SJCRH30 (cell line): Measurements from ENCODE around the gene TIMM9. TPM values are rescaled to one million over a fixed set of nuclear protein-coding genes. Genes with fewer than 3 reads are reported as not detected.

Source experiments
- DNase-seq, 2 experiments: peaks; one replicate each; pipeline ENCODE4 v3.0.0-alpha.2; 2015 to 2020
- H3K27ac ChIP-seq: fragments of 250-450 bp; sonication (Bioruptor Pico); 2 replicates; pipeline ENCODE4 v1.5.1; 2020; ENCODE audit warnings: mild to moderate bottlenecking, moderate library complexity
- H3K27me3 ChIP-seq: fragments of 250-450 bp; sonication (Bioruptor Pico); 2 replicates; pipeline ENCODE4 v1.5.1; 2020; ENCODE audit warnings: mild to moderate bottlenecking, moderate library complexity
- H3K36me3 ChIP-seq: fragments of 250-450 bp; sonication (Bioruptor Pico); 2 replicates; pipeline ENCODE4 v1.5.1; 2020; ENCODE audit warnings: mild to moderate bottlenecking, moderate library complexity
- H3K4me1 ChIP-seq: fragments of 250-450 bp; sonication (Bioruptor Pico); 2 replicates; pipeline ENCODE4 v1.5.1; 2020; ENCODE audit warnings: mild to moderate bottlenecking, moderate library complexity
- H3K4me3 ChIP-seq: fragments of 250-450 bp; sonication (Bioruptor Pico); 2 replicates; pipeline ENCODE4 v1.5.1; 2020; ENCODE audit warnings: mild to moderate bottlenecking, moderate library complexity
- H3K9me3 ChIP-seq: fragments of 250-450 bp; sonication (Bioruptor Pico); replicated peaks from 2 replicates; pipeline ENCODE4 v1.5.1; 2020; ENCODE audit warnings: mild to moderate bottlenecking, moderate library complexity
- total RNA-seq: library from RNA; depleted of rRNA; stranded (reverse); fragments of >200 nt; shearing (Covaris generic); gene quantifications from 2 replicates; pipeline ENCODE4 v1.2.3, GENCODE V29; 2014; rRNA removed

The TIMM9 gene, protein sequence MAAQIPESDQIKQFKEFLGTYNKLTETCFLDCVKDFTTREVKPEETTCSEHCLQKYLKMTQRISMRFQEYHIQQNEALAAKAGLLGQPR
- total RNA-seq = 49.2 and 64.5 TPM in 2 replicates

DNA sequence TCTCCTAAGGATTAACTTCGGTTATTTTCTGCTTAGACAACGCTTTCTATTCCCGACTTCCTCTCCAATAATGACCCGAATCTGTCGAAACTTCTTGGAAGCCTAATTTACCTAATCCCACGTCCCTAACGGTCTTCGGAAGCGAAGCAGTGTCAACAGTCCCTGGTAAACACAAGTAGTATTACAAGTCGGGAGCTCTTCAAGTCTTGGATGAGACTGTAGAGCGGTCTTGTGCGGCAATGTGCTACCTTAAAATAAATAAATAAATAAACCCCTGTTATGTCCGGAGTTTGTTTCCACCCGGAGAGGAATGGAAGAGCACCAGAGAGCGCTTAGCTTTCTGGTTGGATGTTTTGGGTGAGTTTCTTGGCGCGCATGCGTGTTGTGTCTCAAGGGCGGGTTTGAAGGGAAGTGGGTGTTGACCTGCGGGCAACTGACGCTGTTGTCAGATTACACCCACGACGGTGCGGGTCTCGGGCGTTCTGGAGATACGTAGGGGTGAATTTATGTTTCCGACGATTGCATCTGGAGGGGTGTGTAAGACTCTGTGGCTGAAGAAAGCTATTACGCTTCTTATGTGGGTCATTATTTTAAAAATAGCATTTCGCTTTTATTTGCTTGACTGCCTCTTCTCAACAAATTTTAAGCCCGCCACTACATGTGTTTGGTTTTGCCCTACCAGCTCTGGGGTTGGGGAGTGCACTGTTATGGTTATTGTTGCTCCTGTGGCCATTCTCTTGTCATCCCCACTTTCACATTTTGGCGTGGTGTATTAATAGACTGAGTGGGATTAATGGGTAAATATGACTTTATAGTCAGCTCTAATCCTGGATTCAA, at the start of gene TIMM9, which contains the start of gene KIAA0586:
TIMM9 (minus strand) TSS at position 251 of the 837 bp plus-strand sequence. CDS start 15,586 bp downstream, outside the sequence.
KIAA0586 (plus strand) TSS at position 439 of the 837 bp plus-strand sequence. CDS start 546 bp downstream, outside the sequence.
- peak within 1 kb of the TSS; percentile 83 for H3K4me3 ChIP-seq
- H3K27ac ChIP-seq = peak within 1 kb of the TSS; percentile 94
- peaks cover 5% of the 10 kb centered on the region for H3K36me3 ChIP-seq
- DNase-seq = peak; percentile 97 to 99
- no peaks in the 10 kb centered on the region for H3K9me3 ChIP-seq
- H3K27me3 ChIP-seq = no peaks in the 10 kb centered on the region
- H3K4me1 ChIP-seq = no peaks in the 10 kb centered on the region; the same call in 1 of the 2 replicates

DNA sequence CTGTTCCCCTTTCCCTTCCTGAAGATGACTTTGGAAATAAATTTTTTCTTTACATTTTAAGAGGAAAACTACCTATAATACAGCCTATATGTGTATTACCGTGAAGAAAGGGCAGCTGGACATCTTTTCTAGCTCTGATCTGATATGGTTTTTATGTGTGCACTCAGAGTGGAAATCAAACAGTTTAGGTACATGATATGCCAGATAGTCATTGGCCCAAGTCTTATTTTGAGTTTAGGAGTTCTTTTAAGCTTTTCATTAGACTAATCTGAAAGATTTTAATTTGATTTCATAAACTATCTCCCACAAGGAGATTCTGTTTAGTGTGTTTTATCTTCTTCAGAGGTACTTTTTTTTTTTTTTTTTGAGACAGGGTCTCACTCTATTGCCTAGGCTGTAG, 49.0 kb upstream of the TIMM9 start:
- no peak for DNase-seq
- Histone ChIP-seq H3K4me3 (no peak overlapping the region), H3K4me1 (no peaks in the 10 kb centered on the region), H3K36me3 (peaks cover 14% of the 10 kb centered on the region), H3K27me3 (no peaks in the 10 kb centered on the region), H3K9me3 (no peaks in the 10 kb centered on the region), H3K27ac (no peak overlapping the region)

DNA sequence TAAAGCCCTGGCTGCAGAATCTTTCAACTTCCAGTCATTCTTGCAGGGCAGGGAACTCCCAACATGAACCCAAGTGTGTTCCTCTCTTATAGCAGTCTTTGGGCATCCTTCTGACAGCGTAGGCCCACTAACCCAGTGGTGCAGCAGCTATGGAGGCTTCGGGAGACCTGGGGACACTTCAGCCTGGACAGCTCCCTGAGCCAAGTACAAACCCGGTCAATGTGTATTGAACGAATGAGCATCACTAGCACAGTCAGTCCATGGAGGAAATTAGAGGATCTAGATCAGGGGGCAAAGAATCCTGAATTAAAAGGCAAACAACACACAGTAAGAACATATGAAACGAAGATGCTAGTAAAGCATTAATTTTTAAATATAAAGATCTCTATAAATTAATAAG, 42.0 kb upstream of the TIMM9 start:
- DNase-seq = no peak
- Histone ChIP-seq H3K4me1 (no peaks in the 10 kb centered on the region), H3K27ac (no peak overlapping the region), H3K4me3 (no peak overlapping the region), H3K9me3 (no peaks in the 10 kb centered on the region), H3K36me3 (peaks cover 22% of the 10 kb centered on the region), H3K27me3 (no peaks in the 10 kb centered on the region)

DNA sequence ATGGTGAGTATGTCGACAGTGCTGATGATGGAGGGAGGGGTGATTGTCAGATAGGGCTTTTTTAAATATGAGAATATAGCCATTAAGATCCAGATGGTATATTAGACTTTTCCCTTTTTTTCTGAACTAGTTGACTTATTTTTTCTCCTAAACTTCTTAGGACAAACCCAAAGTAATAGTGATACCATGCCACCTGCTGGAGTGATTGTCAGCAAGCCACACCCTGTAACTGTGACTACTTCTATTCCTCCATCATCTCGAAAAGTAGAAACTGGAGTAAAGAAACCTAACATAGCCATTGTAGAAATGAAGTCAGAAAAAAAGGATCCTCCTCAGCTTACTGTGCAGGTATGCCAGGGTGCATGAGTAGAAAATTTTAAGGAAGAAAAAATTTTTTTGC, 40.2 kb upstream of the TIMM9 start:
- H3K4me1 ChIP-seq = no peaks in the 10 kb centered on the region
- peaks cover 25% of the 10 kb centered on the region for H3K36me3 ChIP-seq
- H3K27ac ChIP-seq = no peak overlapping the region
- no peaks in the 10 kb centered on the region for H3K27me3 ChIP-seq
- DNase-seq = no peak
- no peak overlapping the region for H3K4me3 ChIP-seq
- no peaks in the 10 kb centered on the region for H3K9me3 ChIP-seq

DNA sequence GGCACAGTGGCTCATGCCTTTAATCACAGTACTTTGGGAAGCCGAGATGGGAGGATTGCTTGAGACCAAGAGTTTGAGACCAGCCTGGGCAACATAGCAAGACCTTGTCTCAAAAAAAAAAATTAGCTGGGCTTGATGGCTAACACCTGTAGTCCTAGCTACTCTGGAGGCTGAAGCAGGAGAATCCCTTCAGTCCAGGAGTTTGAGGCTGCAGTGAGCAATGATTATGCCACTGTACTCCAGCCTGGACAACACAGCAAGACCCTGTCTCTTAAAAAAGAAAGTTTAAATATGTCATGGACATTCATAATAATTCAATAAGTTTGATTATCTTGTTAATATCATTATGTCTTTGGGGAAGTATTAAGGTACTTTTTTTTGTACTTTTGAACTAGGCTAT, 39.1 kb upstream of the TIMM9 start:
- Histone ChIP-seq H3K36me3 (peaks cover 28% of the 10 kb centered on the region), H3K27me3 (no peaks in the 10 kb centered on the region), H3K27ac (no peak overlapping the region), H3K9me3 (no peaks in the 10 kb centered on the region), H3K4me3 (no peak overlapping the region), H3K4me1 (no peaks in the 10 kb centered on the region)
- no peak for DNase-seq

- H3K4me1 ChIP-seq = no peaks in the 10 kb centered on the region
- H3K27me3 ChIP-seq = no peaks in the 10 kb centered on the region
- H3K27ac ChIP-seq = no peak overlapping the region
- no peak overlapping the region for H3K4me3 ChIP-seq
- H3K36me3 ChIP-seq = peaks cover 23% of the 10 kb centered on the region
- H3K9me3 ChIP-seq = no peaks in the 10 kb centered on the region
- no peak for DNase-seq
Observed at GRCh38 chr14:58465421-58465820, 38.1 kb upstream of the TIMM9 start.

- no peak overlapping the region for H3K4me3 ChIP-seq
- no peaks in the 10 kb centered on the region for H3K27me3 ChIP-seq
- no peaks in the 10 kb centered on the region for H3K9me3 ChIP-seq
- no peak overlapping the region for H3K27ac ChIP-seq
- H3K4me1 ChIP-seq = no peaks in the 10 kb centered on the region
- H3K36me3 ChIP-seq = peaks cover 26% of the 10 kb centered on the region
- DNase-seq = no peak
Observed at GRCh38 chr14:58464652-58465051, 37.3 kb upstream of the TIMM9 start.

- H3K4me3 ChIP-seq = no peak overlapping the region
- H3K4me1 ChIP-seq = no peaks in the 10 kb centered on the region
- peaks cover 32% of the 10 kb centered on the region for H3K36me3 ChIP-seq
- H3K27me3 ChIP-seq = no peaks in the 10 kb centered on the region
- H3K9me3 ChIP-seq = no peaks in the 10 kb centered on the region
- DNase-seq = no peak
- H3K27ac ChIP-seq = no peak overlapping the region
Observed at GRCh38 chr14:58463147-58463546, 35.8 kb upstream of the TIMM9 start.

GRCh38 chr14:58460772-58461171, 33.4 kb upstream of the TIMM9 start:
- no peak for DNase-seq
- Histone ChIP-seq H3K9me3 (no peaks in the 10 kb centered on the region), H3K27ac (no peak overlapping the region), H3K4me3 (no peak overlapping the region), H3K4me1 (no peaks in the 10 kb centered on the region), H3K27me3 (no peaks in the 10 kb centered on the region), H3K36me3 (peaks cover 36% of the 10 kb centered on the region)

DNA sequence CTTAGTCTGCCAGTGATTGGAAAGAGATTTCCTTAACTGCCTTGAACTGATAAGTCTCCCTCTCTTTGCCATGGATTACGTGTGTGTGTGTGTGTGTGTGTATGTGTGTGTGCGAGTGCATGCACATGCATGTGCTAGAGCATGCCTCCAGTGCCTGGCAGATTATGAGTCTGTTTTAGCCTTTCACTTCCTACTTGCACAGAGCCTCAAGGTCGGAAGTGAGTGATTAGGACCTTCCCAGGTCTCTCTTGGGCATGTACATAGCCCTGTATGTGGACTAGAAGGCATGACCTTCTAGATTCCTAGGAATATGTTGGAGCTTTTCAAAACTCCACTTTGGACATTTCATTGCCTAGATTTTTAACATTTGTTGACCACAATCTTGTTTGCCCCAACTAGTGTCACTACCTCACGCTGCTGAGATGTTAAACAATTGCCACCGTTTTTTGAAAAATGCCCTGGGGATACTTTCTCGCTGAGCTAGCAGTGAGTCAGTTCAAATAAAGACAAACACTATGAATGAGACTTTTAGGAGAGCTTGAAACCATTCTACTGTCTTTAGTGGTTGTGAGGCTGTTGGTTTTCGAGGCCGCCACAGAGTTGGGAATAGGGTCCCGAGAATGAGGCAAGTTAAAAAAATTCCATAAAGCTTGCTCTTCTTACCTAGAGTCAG, 28.4 kb upstream of the TIMM9 start:
- H3K4me1 ChIP-seq = no peaks in the 10 kb centered on the region
- H3K36me3 ChIP-seq = peaks cover 34% of the 10 kb centered on the region
- H3K27me3 ChIP-seq = no peaks in the 10 kb centered on the region
- H3K27ac ChIP-seq = no peak overlapping the region
- no peaks in the 10 kb centered on the region for H3K9me3 ChIP-seq
- no peak for DNase-seq
- H3K4me3 ChIP-seq = no peak overlapping the region

GRCh38 chr14:58444627-58445026, 17.3 kb upstream of the TIMM9 start:
- no peaks in the 10 kb centered on the region for H3K27me3 ChIP-seq
- H3K4me3 ChIP-seq = no peak overlapping the region
- H3K4me1 ChIP-seq = no peaks in the 10 kb centered on the region
- DNase-seq = no peak
- no peak overlapping the region for H3K27ac ChIP-seq
- peaks cover 25% of the 10 kb centered on the region for H3K36me3 ChIP-seq
- H3K9me3 ChIP-seq = no peaks in the 10 kb centered on the region

DNA sequence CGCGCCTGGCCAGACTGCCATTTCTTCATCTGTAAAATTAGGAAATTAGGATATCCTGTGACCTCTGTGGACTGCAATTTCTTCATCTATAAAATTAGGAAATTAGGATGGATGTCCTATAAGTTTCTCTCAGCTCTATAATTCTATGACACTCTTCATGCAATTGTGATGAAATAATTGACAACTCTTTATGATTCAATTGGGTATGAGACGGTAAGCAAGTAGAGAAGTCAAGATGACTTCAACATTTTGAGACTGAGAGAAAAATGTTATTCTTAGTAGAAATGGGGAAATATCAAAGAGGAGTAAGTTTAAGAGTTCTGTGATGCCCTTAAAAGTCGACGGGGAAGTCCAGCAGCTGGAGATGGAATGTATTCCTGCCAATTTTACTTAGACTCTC, 12.1 kb upstream of the TIMM9 start:
- H3K36me3 ChIP-seq = peaks cover 19% of the 10 kb centered on the region
- H3K27me3 ChIP-seq = no peaks in the 10 kb centered on the region
- no peaks in the 10 kb centered on the region for H3K9me3 ChIP-seq
- no peak overlapping the region for H3K4me3 ChIP-seq
- no peak for DNase-seq
- no peak overlapping the region for H3K27ac ChIP-seq
- H3K4me1 ChIP-seq = no peaks in the 10 kb centered on the region

- Histone ChIP-seq H3K4me3 (no peak overlapping the region), H3K27ac (no peak overlapping the region), H3K36me3 (peaks cover 13% of the 10 kb centered on the region), H3K27me3 (no peaks in the 10 kb centered on the region), H3K9me3 (no peaks in the 10 kb centered on the region), H3K4me1 (no peaks in the 10 kb centered on the region; the same call in 1 of the 2 replicates)
- DNase-seq = no peak
Observed at GRCh38 chr14:58430156-58430555, 2.8 kb upstream of the TIMM9 start.

- Histone ChIP-seq H3K27ac (peak overlapping the region; percentile 94), H3K4me3 (peak overlapping the region; percentile 83), H3K9me3 (no peaks in the 10 kb centered on the region), H3K27me3 (no peaks in the 10 kb centered on the region), H3K36me3 (peaks cover 11% of the 10 kb centered on the region), H3K4me1 (no peaks in the 10 kb centered on the region; the same call in 1 of the 2 replicates)
- peak; percentile 27 to 63 for DNase-seq
Observed at GRCh38 chr14:58428118-58428683, 870 bp upstream of the TIMM9 start.
